GM12874 (cell line): Measurements from ENCODE around the gene CELF2.

ENCODE experiments used
- CTCF ChIP-seq: IDR thresholded peaks from 2 replicates; pipeline ENCODE4 v1.5.1; 2011; ENCODE audit warnings: low read depth, mild to moderate bottlenecking, control low read depth, low read length, moderate library complexity; ENCODE audit not compliant: insufficient read depth

CELF2 gene

GRCh38 chr10:11017570-11018431 lies at the start of gene CELF2:
Gene CELF2, plus strand, starts transcription at chr10:11017872. Its CDS starts 218 bp downstream, at chr10:11018090.
- no peak for TF ChIP-seq CTCF

GRCh38 chr10:10968257-10968588 lies 49.4 kb upstream of the CELF2 start:
- no peak for TF ChIP-seq CTCF

- no peak for TF ChIP-seq CTCF
Observed at GRCh38 chr10:10973310-10973709, 44.4 kb upstream of the CELF2 start.

- TF ChIP-seq CTCF, result no peak
Observed at GRCh38 chr10:10975647-10976046, 42.0 kb upstream of the CELF2 start.

GRCh38 chr10:10976652-10977051 lies 41.0 kb upstream of the CELF2 start:
- no peak for TF ChIP-seq CTCF

GRCh38 chr10:10977226-10977956 lies 40.3 kb upstream of the CELF2 start:
- no peak for TF ChIP-seq CTCF

GRCh38 chr10:10977978-10978377 lies 39.7 kb upstream of the CELF2 start:
- no peak for TF ChIP-seq CTCF
